ENCODE results near the gene TKFC.

The TKFC gene

DNA sequence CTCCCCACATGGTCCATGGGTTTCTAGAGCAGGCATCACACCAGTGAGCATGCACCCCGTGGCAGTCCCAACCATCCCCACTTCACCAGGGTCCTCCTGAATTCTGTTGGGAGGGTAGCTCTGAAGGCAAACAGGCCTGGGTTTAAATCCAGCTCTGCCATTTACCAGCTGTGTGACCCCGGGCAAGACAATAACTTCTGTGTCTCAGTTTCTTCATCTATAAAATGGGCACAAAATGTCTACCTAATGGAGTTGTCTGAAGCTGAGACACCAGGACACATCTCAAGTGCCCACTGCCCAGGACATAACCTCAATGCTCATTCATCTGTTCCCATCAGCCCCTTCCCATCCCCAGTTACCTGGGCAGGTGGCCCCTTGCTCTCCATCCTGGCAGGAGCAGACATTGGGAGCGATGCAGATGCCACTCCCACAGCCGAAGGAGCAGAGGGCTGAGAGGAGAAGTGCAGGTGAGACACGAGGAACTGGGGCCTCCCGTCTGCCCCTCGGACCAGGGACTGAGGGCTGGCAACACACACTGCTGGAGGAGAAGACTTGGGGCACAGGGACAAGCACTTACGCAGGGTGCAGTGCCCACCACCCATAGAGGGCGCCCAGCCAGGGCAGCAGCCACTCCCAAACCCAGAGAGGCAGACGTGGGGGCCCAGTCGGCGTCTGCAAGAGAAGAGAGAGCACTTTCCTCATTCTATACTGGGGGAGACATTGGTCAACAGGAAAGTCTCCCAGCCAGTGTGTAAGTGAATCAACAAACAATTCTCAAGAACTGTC lies 41.9 kb upstream of the TKFC start:
- Histone ChIP-seq H3K4me2 (ENCODE audit: low read length) (no peak overlapping the region), H3K4me1 (ENCODE audit: control insufficient read depth, low read length) (peaks cover 21% of the 10 kb centered on the region), H3K9me3 (ENCODE audit: control insufficient read depth, insufficient read depth, low read length) (no peaks in the 10 kb centered on the region), H3K9me2 (replicated peaks; ENCODE audit: control insufficient read depth, low read length) (no peaks in the 10 kb centered on the region), H3K27me3 (ENCODE audit: control insufficient read depth, low read length) (no peaks in the 10 kb centered on the region), H3K36me3 (ENCODE audit: control insufficient read depth, low read length) (peaks cover 10% of the 10 kb centered on the region; the same call in 1 of the 2 replicates), H3K27ac (ENCODE audit: low read depth, low read length) (no peak overlapping the region), H3F3A (ENCODE audit: control insufficient read depth, insufficient read depth) (peaks cover 5% of the 10 kb centered on the region; the same call in 1 of the 2 replicates), H3K4me3 (ENCODE audit: low read length) (no peak overlapping the region), H3K79me2 (ENCODE audit: control insufficient read depth, low read length) (peaks cover 18% of the 10 kb centered on the region), H4K20me1 (ENCODE audit: control insufficient read depth, insufficient read depth, low read depth, low read length) (no peaks in the 10 kb centered on the region)
- TF ChIP-seq EZH2phosphoT487 (IDR thresholded peaks at IDR 0.05; ENCODE audit: borderline replicate concordance, low read length) = no peak
- TF ChIP-seq, protein P1, sequence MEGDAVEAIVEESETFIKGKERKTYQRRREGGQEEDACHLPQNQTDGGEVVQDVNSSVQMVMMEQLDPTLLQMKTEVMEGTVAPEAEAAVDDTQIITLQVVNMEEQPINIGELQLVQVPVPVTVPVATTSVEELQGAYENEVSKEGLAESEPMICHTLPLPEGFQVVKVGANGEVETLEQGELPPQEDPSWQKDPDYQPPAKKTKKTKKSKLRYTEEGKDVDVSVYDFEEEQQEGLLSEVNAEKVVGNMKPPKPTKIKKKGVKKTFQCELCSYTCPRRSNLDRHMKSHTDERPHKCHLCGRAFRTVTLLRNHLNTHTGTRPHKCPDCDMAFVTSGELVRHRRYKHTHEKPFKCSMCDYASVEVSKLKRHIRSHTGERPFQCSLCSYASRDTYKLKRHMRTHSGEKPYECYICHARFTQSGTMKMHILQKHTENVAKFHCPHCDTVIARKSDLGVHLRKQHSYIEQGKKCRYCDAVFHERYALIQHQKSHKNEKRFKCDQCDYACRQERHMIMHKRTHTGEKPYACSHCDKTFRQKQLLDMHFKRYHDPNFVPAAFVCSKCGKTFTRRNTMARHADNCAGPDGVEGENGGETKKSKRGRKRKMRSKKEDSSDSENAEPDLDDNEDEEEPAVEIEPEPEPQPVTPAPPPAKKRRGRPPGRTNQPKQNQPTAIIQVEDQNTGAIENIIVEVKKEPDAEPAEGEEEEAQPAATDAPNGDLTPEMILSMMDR (IDR thresholded peaks at IDR 0.05; ENCODE audit: low read depth, low read length, poor library complexity, severe bottlenecking) = peak; percentile 60

GRCh38 chr11:61292356-61292755 lies 40.7 kb upstream of the TKFC start:
- Histone ChIP-seq H3K36me3 (ENCODE audit: control insufficient read depth, low read length) (peaks cover 13% of the 10 kb centered on the region), H3K27ac (ENCODE audit: low read depth, low read length) (no peak overlapping the region), H3K4me3 (ENCODE audit: low read length) (no peak overlapping the region), H3K9me2 (replicated peaks; ENCODE audit: control insufficient read depth, low read length) (no peaks in the 10 kb centered on the region), H4K20me1 (ENCODE audit: control insufficient read depth, insufficient read depth, low read depth, low read length) (no peaks in the 10 kb centered on the region), H3K4me2 (ENCODE audit: low read length) (no peak overlapping the region), H3K79me2 (ENCODE audit: control insufficient read depth, low read length) (peaks cover 18% of the 10 kb centered on the region), H3K27me3 (ENCODE audit: control insufficient read depth, low read length) (no peaks in the 10 kb centered on the region), H3K4me1 (ENCODE audit: control insufficient read depth, low read length) (peaks cover 21% of the 10 kb centered on the region), H3F3A (ENCODE audit: control insufficient read depth, insufficient read depth) (peaks cover 10% of the 10 kb centered on the region; the same call in 1 of the 2 replicates), H3K9me3 (ENCODE audit: control insufficient read depth, insufficient read depth, low read length) (no peaks in the 10 kb centered on the region)
- TF ChIP-seq, protein P1 (IDR thresholded peaks at IDR 0.05; ENCODE audit: low read depth, low read length, poor library complexity, severe bottlenecking) = no peak
- no peak for TF ChIP-seq EZH2phosphoT487 (IDR thresholded peaks at IDR 0.05; ENCODE audit: borderline replicate concordance, low read length)

GRCh38 chr11:61293867-61294716 lies 38.9 kb upstream of the TKFC start:
- H3K4me3 ChIP-seq (ENCODE audit: low read length) = peak overlapping the region; percentile 87
- TF ChIP-seq EZH2phosphoT487 (IDR thresholded peaks at IDR 0.05; ENCODE audit: borderline replicate concordance, low read length) = no peak
- TF ChIP-seq, protein P1 (IDR thresholded peaks at IDR 0.05; ENCODE audit: low read depth, low read length, poor library complexity, severe bottlenecking) = no peak
- no peaks in the 10 kb centered on the region for H3K27me3 ChIP-seq (ENCODE audit: control insufficient read depth, low read length)
- H3K79me2 ChIP-seq (ENCODE audit: control insufficient read depth, low read length) = peaks cover 18% of the 10 kb centered on the region
- H3K4me2 ChIP-seq (ENCODE audit: low read length) = peak overlapping the region; percentile 85
- H3K9me3 ChIP-seq (ENCODE audit: control insufficient read depth, insufficient read depth, low read length) = no peaks in the 10 kb centered on the region
- H3K4me1 ChIP-seq (ENCODE audit: control insufficient read depth, low read length) = peaks cover 21% of the 10 kb centered on the region
- peaks cover 30% of the 10 kb centered on the region for H3K36me3 ChIP-seq (ENCODE audit: control insufficient read depth, low read length)
- no peaks in the 10 kb centered on the region for H3K9me2 ChIP-seq (replicated peaks; ENCODE audit: control insufficient read depth, low read length)
- peaks cover 21% of the 10 kb centered on the region for H3F3A ChIP-seq (ENCODE audit: control insufficient read depth, insufficient read depth)
- H3K27ac ChIP-seq (ENCODE audit: low read depth, low read length) = peak overlapping the region; percentile 72
- H4K20me1 ChIP-seq (ENCODE audit: control insufficient read depth, insufficient read depth, low read depth, low read length) = no peaks in the 10 kb centered on the region
